22Rv1 (cell line): Measurements from ENCODE around the gene RAD23B.

Source experiments
- CTCF ChIP-seq: fragments of 450-650 bp; IDR thresholded peaks from 2 replicates; pipeline ENCODE4 v1.5.1; 2017; ENCODE audit warnings: mild to moderate bottlenecking
- ZFX ChIP-seq: fragments of 450-650 bp; IDR thresholded peaks from 2 replicates; pipeline ENCODE4 v1.6.1; 2017; ENCODE audit warnings: antibody characterized with exemption, borderline replicate concordance

GRCh38 chr9:107367727-107368502 is 84.8 kb downstream of the RAD23B start:
- TF ChIP-seq CTCF: no peak
- TF ChIP-seq ZFX: no peak
